ENCODE results near the gene SYNPO2.

Gene SYNPO2

DNA sequence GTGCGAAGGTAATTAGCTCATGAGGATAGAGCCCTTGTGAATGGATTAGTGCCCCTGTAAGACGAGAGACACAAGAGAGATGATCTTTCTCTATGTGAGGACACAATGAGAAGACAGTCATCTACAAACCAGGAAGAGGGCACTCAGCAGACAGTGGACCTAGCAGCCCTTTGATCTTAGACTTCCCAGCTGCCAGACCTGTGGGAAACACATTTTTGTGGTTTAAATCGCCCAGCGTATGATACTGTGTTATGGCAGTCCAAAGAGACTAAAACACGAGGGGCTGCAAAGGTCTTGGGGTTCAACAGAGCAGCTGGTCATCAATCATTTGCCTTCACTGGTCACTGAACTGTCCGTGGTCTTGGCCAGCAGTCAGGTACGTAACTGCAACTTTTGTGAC is 9.2 kb upstream of the SYNPO2 start:
- DNase-seq (ENCODE audit: low read depth): no peak

DNA sequence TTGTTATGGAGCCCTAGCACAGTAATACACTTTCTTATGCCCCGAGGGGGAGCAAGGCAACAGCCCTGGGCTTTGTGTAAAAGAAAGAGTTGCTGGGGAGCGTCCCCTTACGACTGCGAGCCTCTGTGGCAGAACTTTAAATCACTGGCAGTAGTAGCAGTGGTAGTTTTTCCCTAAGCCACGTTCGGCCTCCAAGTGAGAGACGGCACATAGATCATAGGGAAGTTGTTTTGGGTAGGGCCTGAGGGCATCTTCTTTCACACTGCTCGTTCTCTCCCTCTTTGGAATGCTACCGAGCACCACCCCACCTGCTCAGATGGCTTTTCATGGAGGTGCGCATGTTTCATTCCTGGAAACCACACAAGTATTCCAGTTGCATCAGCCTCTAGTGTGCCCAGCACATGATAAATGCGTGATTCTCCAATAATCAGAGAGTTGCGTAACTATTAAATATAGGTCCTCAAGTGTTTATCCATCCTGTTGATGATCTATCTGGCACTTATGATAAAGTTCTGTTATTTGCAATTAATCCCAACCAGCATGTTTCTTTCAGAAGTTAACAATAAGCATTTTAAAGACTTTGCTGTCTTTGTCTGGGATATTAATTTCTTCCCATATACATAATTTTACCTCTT is 7.0 kb upstream of the SYNPO2 start:
- no peak for DNase-seq (ENCODE audit: low read depth)

DNA sequence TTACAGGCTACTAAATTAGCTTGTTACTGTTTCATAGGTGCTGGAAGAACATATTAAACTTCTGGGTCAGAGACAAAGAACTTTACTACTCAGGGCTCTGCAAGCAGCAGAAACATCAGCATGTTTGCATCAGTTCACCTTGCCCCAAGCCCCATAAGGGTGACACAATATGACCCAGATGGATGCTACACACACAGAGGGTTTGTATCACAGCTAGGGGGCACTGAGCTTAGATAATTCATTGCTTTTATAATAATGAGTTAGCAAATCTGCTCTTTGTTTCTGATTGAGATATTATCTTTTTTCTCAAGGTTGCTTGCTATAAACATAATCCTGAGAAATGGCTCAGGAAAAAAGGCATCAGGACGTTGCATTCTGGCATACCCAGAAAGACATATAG is 4.8 kb upstream of the SYNPO2 start:
- DNase-seq (ENCODE audit: low read depth): no peak

- DNase-seq (ENCODE audit: low read depth): no peak
These were observed 3.9 kb upstream of the SYNPO2 start for GRCh38 chr4:118884716-118885115.

- DNase-seq (ENCODE audit: low read depth): no peak
These were observed 648 bp downstream of the SYNPO2 start for GRCh38 chr4:118889312-118889691.

DNA sequence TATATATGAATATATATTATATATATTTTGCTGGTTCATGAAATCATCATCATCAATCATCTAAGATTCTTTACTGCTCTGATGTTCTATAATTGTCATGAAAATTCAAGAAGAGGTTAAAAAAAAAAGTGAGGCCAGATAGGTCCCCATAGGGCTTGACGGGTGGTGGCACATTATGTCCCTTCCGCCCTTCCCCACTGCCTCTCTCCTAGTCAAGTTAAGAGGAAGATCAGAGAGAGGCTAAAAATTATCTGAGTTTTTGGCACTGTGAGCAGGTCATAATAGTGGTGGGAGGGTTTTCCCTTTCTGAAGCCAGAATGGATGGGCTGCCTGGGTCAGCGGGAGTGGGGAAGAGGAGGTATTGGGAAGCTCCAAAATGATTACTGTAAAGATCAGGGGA is 5.4 kb downstream of the SYNPO2 start:
- no peak for DNase-seq (ENCODE audit: low read depth)

GRCh38 chr4:118898221-118898620 is 9.6 kb downstream of the SYNPO2 start:
- no peak for DNase-seq (ENCODE audit: low read depth)

- no peak for DNase-seq (ENCODE audit: low read depth)
These were observed 10.1 kb downstream of the SYNPO2 start for GRCh38 chr4:118898684-118899138.

DNA sequence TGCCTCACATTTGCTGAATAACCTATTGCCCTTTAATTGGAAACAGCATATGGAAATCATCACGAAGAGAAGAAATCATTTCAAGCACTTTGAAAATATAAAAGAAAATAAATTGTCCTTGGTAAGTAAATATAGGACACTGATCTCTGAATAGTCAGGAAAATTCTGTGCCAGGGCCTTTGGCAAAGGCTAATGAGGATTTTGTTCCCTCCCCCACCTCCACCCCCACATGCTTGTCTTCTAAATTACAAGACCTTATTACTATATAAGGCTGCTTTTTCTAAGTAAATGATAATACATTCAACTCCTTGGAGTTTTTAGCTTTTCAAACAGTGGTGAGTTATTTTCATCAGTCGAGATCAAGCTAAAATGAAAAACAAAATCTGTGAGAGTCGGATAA is 15.8 kb downstream of the SYNPO2 start:
- DNase-seq (ENCODE audit: low read depth): no peak

DNA sequence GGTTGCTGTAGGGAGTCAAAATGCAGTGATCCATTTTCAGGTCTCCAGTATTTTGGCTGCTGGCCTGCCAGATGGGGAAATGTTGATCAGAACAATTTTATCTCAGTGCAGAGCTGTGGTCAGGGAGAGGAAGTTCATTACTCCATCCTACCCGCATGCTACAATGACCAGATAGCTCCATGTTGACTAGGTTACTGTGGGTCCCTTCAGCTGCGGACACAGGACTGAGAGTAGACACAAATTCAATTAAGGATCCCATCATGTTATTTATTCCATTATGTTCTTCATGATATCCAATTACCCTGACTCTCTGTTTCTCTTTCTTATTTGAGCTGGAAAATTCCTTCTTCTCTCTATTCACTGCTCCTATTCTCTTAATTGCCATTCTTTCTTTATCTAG is 16.3 kb downstream of the SYNPO2 start:
- no peak for DNase-seq (ENCODE audit: low read depth)

GRCh38 chr4:118905566-118905965 is 16.9 kb downstream of the SYNPO2 start:
- DNase-seq (ENCODE audit: low read depth): no peak

- no peak for DNase-seq (ENCODE audit: low read depth)
These were observed 20.7 kb downstream of the SYNPO2 start for GRCh38 chr4:118909173-118909956.

GRCh38 chr4:118910221-118910620 is 21.6 kb downstream of the SYNPO2 start:
- DNase-seq (ENCODE audit: low read depth): no peak

- no peak for DNase-seq (ENCODE audit: low read depth)
These were observed 22.6 kb downstream of the SYNPO2 start for GRCh38 chr4:118911238-118911703.

GRCh38 chr4:118915468-118915867 is 26.8 kb downstream of the SYNPO2 start:
- no peak for DNase-seq (ENCODE audit: low read depth)

DNA sequence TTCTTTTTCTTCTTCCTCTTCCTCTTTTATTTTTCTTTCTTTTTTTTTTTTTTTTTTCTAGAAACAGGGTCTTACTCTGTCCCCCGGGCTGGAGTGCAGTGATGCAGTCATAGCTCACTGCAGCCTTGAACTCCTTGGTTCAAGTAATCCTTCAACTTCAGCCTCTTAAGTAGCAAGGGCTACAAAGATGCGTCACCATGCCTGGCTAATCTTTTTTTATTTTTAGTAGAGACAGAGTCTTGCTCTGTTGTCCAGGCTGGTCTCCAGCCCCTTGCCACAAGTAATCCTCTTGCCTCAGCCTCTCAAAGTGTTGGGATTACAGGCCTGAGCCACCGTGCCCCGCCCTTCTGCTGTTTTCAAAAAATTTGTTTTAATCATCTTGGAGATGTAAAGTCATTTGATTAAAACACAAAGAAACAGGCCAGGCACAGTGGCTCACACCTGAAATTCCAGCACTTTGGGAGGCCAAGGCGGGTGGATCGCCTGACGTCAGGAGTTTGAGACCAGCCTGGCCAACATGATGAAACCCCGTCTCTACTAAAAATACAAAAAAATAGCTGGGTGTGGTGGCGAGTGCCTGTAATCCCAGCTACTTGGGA is 28.1 kb downstream of the SYNPO2 start:
- no peak for DNase-seq (ENCODE audit: low read depth)

DNA sequence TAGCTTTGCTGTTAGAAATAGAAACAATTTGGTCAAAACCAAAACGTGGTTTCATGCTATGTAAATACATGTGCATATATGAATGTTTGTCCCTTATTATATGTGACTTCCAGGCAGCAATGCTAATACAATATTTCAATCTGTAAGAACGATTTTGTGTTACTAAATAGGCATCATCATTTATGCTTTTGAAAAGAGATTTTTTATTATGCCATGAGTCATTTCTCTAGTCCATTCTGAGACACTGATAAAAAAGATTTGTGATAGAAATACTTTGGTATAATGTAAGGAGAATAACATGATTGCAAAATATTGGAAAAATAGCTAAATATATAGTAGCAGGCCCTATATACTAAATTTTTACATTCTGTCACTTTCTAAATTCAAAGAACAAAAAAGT is 28.9 kb downstream of the SYNPO2 start:
- no peak for DNase-seq (ENCODE audit: low read depth)

GRCh38 chr4:118918388-118918787 is 29.7 kb downstream of the SYNPO2 start:
- DNase-seq (ENCODE audit: low read depth): no peak

DNA sequence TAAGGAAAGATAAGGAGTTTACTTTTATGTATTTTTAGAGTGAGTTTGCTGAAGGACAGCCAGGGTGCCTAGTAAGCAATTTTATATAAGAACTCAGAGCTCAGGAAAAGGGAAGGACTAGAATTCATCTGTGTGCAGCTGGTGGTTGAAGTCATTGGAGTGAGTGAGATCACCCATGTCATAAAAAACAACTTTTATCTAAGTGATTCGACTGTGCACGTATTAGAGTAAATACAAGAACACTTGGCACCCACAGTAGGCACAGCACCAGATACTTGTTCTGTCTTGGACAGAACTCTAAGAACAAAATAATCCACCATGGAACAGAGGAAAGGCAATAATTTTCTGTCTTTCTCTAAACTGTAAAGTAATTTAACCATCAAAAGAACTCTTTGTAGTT is 31.6 kb downstream of the SYNPO2 start:
- no peak for DNase-seq (ENCODE audit: low read depth)

DNA sequence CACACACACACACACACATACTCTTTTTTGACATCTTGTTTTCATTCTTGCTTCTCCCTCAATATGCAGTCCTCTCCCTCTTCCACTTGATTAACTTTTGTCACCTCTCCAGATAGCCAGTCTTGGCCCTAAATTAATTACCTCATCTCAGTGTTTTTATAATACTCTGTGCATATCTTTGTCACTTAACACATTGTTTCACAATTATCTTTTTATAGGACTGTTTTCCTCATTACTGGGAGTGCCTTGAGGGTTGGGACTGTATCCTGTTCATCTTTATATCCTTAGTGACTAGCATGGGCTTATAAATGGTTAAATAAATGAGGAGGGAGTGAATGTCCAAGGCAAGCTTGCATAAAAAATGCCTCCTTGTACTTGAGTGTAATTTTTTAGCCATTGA is 33.1 kb downstream of the SYNPO2 start:
- no peak for DNase-seq (ENCODE audit: low read depth)

GRCh38 chr4:118923891-118924290 is 35.2 kb downstream of the SYNPO2 start:
- no peak for DNase-seq (ENCODE audit: low read depth)

DNA sequence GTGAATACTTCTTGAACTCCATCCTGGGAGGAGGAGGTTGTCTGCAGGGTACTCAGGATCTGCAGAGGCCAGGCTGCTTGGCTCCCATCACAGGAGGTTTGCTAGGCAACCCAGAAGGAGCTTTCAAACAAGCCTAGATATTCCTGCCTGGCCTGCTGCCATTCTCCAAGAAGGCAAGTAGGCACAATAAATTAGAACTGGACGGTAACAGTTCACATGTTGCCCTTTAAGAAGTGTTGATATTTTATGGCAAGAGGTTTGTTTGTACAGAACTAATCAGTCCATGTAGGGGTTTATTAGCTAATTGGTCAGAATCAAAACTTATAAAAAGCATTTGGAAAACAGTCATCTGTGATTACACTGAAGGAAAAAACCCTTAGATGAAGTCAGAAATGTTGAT is 39.3 kb downstream of the SYNPO2 start:
- DNase-seq (ENCODE audit: low read depth): no peak

DNA sequence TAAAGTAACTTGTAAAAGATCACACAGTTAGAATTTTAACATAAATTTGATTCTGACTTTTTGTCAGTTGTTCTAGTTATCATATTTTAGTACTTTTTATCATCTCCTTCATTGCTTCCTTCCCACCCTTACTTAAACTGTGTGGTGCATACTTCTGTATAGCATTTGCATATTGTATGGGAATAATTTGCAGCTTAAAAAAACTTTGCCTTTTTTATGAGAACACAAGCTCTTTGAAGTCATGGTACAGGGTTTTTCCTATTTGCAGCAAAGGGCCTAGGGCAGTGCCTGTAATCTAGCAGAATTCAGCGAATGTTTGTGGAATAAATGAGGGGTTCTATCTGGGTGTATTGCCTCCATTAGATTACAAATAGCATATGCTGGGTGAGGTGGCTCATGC is 41.6 kb downstream of the SYNPO2 start:
- DNase-seq (ENCODE audit: low read depth): no peak
